Stimulated activated CD4-positive, alpha-beta T cell treated with anti-CD3 and anti-CD28 coated beads, Interleukin-1b, Interleukin-23, amount 100 ng/mL, for 4 hours (primary cell): ENCODE measurements around the gene RRAS2.
A peak's percentile ranks its signal among the peaks of the same experiment; 100 is the strongest.
"Not testable (repeated sequence)": the region's sequence is repeated elsewhere in the genome, so short reads cannot be mapped to it uniquely, and the experiment has no call there.

Source experiments
- DNase-seq, 2 donors: peaks; one replicate each; pipeline ENCODE4 v3.0.0-alpha.2; 2020; ENCODE audit warnings: low read depth in 2 of 2

Gene RRAS2

DNA sequence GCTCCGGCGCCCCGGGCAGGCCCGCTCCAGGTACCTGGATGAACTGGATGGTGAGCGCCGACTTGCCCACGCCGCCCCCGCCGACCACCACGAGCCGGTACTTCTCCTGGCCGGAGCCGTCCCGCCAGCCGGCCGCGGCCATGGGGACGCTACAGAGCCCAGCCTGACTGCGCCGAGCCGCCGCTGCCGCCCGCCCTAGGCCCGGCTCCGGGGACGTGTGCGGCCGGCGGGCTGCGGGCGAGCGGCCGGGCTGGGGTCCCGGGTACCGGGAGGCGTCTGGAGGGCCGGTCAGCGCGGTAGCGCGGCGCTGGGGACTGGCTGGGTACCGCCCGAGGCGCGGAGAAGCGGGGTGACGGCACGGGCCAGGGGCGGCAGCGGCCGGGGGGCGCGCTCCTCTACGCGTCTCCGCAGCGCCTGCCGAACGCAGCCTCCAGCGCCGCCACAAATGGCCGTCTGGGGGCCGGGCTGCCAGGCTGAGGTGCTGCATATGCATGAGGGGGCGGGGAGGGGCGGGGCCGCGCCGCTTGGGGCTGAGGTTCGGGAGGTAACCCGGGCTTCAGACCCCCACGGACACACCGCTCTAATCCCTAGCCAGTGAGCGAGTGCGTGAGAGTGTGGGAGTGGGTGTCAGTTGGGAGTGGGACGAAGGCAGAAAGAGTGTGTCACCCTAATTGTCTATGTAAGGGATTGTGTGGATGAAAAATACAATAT, at the start of gene RRAS2:
Gene RRAS2, minus strand, starts transcription at position 455 of the 711 bp plus-strand sequence. Its CDS starts 313 bp downstream, at position 142.
- DNase-seq = peak; percentile 66 to 73

DNA sequence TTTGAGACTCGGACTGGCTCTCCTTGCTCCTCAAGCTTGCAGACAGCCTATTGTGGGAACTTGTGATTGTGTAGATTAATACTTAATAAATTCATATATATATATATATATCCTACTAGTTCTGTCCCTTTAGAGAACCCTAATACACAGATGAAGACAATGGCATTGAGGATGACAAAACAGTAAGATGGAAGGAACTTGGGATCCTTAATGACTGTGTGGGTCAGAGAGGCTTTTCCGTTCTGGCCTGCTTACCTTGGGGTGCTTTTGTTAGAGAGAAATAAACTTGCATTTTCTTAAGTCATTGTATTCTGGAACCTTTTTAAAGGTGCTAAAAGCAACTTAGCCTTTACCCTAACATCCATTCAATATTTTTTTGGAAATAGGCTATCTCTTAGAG, 49.6 kb upstream of the RRAS2 start:
- no peak for DNase-seq

- DNase-seq = not testable (repeated sequence)
These were observed 47.1 kb upstream of the RRAS2 start for GRCh38 chr11:14406116-14406515.

GRCh38 chr11:14403528-14403927, 44.5 kb upstream of the RRAS2 start:
- DNase-seq = not testable (repeated sequence)

GRCh38 chr11:14399087-14399486, 40.1 kb upstream of the RRAS2 start:
- no peak for DNase-seq

- DNase-seq = no peak
These were observed 37.3 kb upstream of the RRAS2 start for GRCh38 chr11:14396273-14396672.

GRCh38 chr11:14393889-14394288, 34.9 kb upstream of the RRAS2 start:
- DNase-seq = no peak

GRCh38 chr11:14393129-14393528, 34.1 kb upstream of the RRAS2 start:
- DNase-seq = no peak

- no peak for DNase-seq
These were observed 31.7 kb upstream of the RRAS2 start for GRCh38 chr11:14390669-14391068.

DNA sequence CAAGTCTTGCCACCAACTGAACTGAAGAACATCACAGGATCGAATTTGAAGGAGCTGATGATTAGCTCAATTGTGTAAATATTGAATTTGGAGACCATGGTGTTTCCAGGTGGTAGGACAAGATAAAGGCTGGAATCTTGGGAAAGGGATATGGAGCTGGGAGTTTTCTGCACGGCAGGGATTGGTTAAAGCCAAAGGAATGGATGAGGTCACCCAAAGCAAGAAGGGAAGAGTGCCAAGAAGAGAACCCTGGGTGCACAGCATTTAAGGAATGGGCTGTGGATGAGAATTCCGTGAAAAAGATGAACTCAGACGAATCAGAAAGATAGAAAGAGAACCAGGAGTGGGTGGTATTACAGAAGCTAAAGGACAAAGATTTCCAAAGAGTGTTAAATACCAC, 29.4 kb upstream of the RRAS2 start:
- no peak for DNase-seq

- no peak for DNase-seq
These were observed 28.0 kb upstream of the RRAS2 start for GRCh38 chr11:14386895-14387480.

- DNase-seq = no peak
These were observed 27.1 kb upstream of the RRAS2 start for GRCh38 chr11:14386081-14386480.

GRCh38 chr11:14384338-14384737, 25.4 kb upstream of the RRAS2 start:
- DNase-seq = no peak

- no peak for DNase-seq
These were observed 23.0 kb upstream of the RRAS2 start for GRCh38 chr11:14381968-14382367.

- peak; percentile 4 to 39 for DNase-seq
These were observed 22.1 kb upstream of the RRAS2 start for GRCh38 chr11:14380947-14381561.

DNA sequence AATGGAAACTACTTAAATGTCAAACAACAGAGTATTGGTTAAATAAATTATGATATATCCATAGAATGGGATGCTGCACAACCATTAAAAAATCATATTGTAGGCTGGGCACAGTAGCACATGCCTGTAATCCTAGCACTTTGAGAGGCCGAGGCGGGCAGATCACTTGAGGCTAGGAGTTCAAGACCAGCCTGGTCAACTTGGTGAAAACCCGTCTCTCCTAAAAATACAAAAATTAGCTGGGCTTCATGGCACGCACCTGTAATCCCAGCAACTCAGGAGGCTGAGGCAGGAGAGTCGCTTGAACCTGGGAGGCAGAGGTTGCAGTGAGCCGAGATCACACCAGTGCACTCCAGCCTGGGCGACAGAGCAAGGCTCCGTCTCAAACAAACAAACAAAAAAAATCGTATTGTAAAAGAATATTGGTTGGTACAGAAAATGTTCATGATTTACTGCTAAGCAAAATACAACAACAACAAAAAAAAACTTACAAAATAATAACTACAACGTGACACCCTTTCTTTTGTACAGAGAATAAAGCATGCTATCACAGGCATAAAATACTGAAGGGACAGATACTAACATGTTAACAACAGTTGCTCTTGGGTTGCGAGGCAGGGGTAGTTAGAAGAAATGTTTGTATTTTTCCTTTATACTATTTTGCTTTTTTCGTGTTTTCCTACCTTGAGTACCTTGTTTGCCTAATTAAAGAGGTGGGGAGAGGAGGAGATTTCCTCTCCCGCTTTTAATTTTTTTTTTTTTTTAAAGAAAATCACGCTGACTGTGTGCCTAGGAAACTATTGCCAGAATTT, 21.3 kb upstream of the RRAS2 start:
- DNase-seq = no peak

- no peak for DNase-seq
These were observed 19.2 kb upstream of the RRAS2 start for GRCh38 chr11:14378171-14378570.

- no peak for DNase-seq
These were observed 17.9 kb upstream of the RRAS2 start for GRCh38 chr11:14376920-14377319.

DNA sequence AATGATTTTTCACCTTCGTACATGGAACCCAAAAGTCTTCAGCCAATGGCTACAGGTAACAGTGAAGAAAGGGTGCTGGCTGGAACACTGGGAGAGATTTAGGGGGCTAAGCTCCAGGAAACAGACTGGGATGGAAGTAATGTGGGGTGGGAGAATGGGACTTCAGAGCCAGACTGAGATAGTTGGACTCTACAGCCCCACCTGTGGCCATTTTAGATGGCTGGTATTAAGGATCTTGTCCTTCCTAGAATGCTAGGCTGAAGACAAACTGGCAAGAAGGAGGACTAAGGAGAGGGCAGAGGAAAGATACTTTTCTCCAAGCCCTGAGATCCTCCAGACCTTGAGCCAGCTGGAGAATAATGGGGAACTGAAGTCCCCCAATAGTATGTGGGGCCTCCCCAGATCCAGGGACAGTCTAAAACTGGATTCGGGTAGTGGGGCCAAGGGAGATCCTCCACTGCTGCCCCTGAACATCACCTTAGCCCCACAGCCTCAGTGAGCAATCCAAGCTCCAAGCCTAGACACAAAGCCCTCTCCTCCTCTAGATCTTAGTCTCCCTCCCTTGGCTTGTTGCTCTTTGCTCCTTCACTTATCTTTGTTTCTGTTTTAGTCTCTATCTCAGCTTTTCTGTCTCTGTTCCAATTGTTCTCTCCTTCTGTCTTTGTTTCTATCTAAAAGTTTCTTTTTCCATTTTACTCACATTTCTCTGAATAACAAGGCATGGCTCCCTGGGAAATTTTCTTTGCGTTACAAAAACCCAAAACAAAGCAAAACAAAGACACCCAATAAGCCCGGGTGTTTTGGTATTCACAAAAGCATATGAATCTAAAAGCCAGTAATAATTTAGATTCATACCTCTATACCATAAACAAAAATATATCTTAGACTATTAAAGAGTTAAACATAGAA, 16.2 kb upstream of the RRAS2 start:
- no peak for DNase-seq

DNA sequence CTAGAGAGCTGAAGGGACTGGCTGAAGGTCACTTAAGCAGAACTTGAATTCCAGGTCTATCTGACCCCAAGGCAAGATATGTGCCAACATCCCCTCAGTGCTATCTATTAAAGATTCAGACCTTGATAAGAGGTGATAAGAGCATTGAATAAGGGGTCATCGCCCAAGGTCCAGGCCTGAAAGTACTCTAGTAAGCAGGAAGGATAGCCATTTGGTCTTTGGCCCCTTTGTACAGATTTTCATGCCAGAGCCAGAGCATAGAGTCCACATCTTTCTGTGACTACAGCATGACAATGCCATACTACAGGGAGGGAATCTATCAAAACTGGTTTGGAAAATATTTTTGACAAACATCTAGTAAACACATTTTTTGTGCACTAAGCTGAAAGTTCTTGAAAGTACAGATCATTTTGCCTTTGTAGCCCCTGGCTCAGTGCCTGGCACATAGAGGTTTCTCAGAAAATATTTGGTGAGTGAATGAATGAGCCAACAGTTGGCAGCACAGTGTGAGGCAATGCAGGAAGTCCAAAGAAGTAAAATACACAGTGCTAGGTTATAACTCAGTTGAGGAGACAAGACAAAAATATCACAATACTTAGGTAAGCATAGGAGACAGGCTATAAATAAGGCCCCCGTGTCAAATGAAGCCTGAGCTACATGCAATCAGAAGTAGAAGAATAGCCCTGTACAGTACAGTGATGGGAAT, 15.1 kb upstream of the RRAS2 start:
- no peak for DNase-seq

DNA sequence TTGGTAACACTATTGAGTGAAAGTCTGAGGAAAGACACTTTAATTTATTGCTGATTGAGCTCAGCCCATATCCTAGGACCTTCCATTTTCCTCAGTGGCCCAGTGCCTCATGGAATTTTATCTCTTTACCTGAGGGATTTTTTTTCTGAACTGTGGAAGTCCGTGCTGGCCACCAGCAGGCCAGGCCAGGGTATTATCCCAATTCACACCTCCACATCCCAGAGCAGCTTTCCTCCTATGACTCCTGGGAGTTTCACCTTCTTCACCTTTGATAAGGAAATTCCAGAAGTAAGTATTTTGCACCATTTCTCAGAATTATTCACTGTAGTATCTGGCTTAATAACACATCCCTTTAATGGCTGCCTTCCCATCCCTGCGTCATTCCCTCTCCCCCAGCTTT, 13.0 kb upstream of the RRAS2 start:
- DNase-seq = no peak
